Fibroblast of villous mesenchyme (primary cell): ENCODE data around the gene USP5. TPM values are rescaled to one million over a fixed set of nuclear protein-coding genes. Genes with fewer than 3 reads are reported as not detected.

Source experiments
- DNase-seq: peaks from one replicate; pipeline ENCODE4 v3.0.0-alpha.2; 2010; ENCODE audit warnings: low read depth
- H3K4me3 ChIP-seq: 2 replicates; pipeline ENCODE4 v1.5.1; 2011; ENCODE audit warnings: low read depth, mild to moderate bottlenecking, low read length
- total RNA-seq: library from RNA; depleted of rRNA; stranded (reverse); fragments of >200 nt; gene quantifications from 2 replicates; pipeline ENCODE4 v1.2.3, GENCODE V29; 2012
- TF ChIP-seq, protein P1 (sequence below): IDR thresholded peaks from 2 replicates; pipeline ENCODE4 v1.5.1; 2012; ENCODE audit warnings: low read depth, mild to moderate bottlenecking, low read length; ENCODE audit not compliant: insufficient read depth

Gene USP5, protein sequence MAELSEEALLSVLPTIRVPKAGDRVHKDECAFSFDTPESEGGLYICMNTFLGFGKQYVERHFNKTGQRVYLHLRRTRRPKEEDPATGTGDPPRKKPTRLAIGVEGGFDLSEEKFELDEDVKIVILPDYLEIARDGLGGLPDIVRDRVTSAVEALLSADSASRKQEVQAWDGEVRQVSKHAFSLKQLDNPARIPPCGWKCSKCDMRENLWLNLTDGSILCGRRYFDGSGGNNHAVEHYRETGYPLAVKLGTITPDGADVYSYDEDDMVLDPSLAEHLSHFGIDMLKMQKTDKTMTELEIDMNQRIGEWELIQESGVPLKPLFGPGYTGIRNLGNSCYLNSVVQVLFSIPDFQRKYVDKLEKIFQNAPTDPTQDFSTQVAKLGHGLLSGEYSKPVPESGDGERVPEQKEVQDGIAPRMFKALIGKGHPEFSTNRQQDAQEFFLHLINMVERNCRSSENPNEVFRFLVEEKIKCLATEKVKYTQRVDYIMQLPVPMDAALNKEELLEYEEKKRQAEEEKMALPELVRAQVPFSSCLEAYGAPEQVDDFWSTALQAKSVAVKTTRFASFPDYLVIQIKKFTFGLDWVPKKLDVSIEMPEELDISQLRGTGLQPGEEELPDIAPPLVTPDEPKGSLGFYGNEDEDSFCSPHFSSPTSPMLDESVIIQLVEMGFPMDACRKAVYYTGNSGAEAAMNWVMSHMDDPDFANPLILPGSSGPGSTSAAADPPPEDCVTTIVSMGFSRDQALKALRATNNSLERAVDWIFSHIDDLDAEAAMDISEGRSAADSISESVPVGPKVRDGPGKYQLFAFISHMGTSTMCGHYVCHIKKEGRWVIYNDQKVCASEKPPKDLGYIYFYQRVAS
- 91.5 and 96.7 TPM in 2 replicates for total RNA-seq

DNA sequence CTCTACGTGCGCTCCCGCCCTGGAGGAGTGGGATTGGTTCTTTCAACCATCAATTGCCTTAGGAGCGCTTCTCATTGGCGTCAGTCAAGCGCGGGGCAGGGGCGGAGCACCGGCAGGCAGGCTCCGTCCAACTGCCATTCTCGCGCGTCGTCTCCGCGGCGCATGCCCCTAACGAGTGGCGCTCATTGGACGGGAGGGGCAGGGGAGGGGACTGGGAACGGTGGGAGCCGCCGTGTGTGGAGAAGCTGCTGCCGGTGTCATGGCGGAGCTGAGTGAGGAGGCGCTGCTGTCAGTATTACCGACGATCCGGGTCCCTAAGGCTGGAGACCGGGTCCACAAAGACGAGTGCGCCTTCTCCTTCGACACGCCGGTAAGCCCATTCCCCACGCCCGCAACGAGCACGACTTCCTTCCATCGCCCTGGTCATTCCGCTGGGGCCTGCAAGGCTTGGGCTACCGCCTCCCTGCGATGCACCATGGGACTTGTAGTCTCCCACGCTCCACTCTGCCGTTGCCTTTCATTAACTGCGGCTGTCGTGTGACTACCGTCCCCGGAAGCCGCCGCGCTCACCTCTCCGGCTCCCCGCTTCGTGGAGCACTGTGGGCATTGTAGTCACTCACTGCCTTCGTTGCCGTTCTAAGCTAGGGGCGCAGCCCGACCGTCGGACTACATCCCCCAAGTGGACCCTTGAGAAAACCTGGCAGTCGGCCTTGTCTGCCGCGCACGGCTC, at the start of gene USP5:
Gene USP5, plus strand, starts transcription at position 230 of the 730 bp plus-strand sequence. Its CDS starts 30 bp downstream, at position 260.
- peak; percentile 100 for DNase-seq
- TF ChIP-seq, protein P1, sequence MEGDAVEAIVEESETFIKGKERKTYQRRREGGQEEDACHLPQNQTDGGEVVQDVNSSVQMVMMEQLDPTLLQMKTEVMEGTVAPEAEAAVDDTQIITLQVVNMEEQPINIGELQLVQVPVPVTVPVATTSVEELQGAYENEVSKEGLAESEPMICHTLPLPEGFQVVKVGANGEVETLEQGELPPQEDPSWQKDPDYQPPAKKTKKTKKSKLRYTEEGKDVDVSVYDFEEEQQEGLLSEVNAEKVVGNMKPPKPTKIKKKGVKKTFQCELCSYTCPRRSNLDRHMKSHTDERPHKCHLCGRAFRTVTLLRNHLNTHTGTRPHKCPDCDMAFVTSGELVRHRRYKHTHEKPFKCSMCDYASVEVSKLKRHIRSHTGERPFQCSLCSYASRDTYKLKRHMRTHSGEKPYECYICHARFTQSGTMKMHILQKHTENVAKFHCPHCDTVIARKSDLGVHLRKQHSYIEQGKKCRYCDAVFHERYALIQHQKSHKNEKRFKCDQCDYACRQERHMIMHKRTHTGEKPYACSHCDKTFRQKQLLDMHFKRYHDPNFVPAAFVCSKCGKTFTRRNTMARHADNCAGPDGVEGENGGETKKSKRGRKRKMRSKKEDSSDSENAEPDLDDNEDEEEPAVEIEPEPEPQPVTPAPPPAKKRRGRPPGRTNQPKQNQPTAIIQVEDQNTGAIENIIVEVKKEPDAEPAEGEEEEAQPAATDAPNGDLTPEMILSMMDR, result no peak
- peak within 1 kb of the TSS; percentile 75 for H3K4me3 ChIP-seq

DNA sequence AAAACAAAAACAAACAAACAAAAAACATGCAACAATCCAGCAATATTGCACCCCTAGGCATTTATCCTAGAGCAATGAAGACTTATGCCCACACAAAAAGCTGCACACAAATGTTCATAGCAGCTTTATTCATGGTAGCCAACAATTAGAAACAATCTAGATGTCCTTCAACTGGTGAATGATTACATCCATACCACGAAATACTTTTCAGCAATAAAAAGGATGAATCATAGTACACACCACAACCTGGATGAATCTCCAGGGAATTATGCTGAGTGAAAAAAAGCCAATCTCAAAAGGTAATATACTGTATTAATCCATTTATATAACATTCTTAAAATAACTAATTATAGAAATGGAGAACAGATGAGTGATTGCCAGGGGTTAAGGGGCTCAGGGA, 44.8 kb upstream of the USP5 start:
- no peak for DNase-seq
- H3K4me3 ChIP-seq, result no peak overlapping the region

DNA sequence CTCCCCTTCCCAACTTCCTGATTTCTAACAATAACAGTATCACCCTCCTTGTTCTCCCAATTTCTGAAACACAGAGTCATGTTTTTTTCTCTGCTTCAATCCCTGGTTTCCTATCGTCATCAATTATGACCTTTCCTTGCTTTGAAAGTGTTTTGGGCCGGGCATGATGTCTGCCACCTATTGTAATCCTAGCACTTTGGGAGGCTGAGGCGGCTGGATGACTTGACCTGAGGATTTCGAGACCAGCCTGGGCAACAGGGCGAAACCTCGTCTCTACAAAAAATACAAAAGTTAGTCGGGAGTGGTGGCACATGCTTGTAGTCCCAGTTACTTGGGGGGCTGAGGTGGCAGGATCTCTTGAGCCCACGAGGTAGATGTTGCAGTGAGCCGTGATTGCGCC, 42.9 kb upstream of the USP5 start:
- H3K4me3 ChIP-seq, result no peak overlapping the region
- DNase-seq, result no peak
- TF ChIP-seq, protein P1, result no peak

More for the DNA sequence above, 44.8 kb upstream of the USP5 start:
- TF ChIP-seq, protein P1, result no peak

DNA sequence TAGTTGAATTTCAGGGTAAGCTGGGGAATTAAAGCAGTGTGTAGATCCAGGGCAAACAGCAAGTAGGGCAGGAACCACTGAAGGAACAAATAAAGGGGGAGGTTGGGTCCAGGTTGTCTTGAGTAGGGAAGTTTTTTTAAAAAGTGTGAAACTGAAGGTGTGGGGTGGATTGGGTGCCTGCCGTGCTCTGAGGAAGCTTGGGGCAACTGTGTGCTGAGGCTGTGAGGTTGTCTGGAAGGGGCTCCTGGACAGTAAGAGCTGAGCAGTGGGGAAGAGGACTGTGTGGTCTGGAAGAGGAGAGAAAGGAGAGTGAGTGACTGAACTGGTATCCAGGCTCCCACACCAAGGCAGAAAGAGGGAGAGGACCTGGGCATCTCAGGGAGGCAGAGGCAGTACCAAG, 41.2 kb upstream of the USP5 start:
- TF ChIP-seq, protein P1, result no peak
- H3K4me3 ChIP-seq, result no peak overlapping the region
- no peak for DNase-seq

DNA sequence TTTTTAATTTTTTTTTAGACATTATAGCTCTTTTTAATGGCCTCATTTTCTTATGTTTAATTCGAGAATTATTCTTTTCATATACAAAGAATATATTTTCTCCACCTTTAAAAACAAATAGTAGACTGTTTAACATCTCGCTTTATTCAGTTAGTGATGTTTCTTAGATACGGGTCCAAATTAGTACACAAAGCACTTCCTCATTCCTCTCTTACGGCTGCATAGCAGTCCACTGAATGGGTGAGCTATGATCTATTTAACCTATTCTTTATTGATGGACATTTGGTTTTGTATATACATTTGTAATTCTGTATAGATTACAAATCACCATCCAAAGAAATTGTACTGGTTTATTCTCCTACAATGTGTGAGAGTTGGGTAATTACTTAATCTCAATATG, 38.6 kb upstream of the USP5 start:
- no peak overlapping the region for H3K4me3 ChIP-seq
- DNase-seq, result no peak
- TF ChIP-seq, protein P1, result no peak

DNA sequence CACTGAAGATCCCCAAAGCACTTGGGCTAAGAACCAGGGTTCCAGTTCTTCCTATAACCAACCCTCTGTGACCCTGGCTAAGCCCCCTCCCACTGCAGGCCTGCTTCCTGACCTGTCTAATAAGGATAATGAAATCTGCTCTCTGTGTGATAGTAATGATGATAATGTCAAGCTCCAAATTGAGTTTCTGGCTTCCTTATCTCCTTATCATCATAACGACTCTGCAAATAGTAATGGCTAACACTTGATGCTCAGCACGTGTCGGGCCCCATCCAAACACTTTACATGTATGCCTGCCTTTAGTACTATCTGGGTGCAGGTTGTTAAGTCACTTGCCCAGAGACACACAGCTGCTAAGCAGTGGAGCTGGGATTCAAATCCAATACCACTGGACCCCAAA, 35.4 kb upstream of the USP5 start:
- TF ChIP-seq, protein P1, result no peak
- DNase-seq, result no peak
- no peak overlapping the region for H3K4me3 ChIP-seq
